ENCODE measurements around the gene ATP2B2.

ATP2B2 gene

DNA sequence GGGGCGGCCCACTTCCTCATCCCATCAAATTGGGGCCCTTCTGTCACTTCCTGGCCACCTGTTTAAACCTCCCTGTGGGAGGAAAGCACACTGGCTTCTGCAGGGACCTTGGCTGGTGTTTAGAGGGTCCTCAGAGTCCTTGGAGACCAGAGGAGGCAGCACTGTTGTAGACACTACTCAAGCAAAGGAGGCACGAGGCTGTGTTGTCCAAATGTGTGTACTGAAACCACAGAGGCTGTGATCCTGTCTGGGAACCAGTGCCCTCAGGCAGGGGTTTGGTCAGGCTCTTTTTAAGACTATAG, 172.1 kb downstream of the ATP2B2 start:
- H2BK15ac ChIP-seq (ENCODE audit: low read length) = no peak overlapping the region
- no peak overlapping the region for H3K4me2 ChIP-seq (ENCODE audit: insufficient read depth, low read length, poor library complexity, severe bottlenecking)
- no peak overlapping the region for H2BK5ac ChIP-seq (ENCODE audit: low read length)
- no peak overlapping the region for H3K4ac ChIP-seq (ENCODE audit: low read length)
- no peak overlapping the region for H3K27ac ChIP-seq (replicated peaks; ENCODE audit: low read length)
- no peak overlapping the region for H3K18ac ChIP-seq (ENCODE audit: low read length)
- no peak overlapping the region for H3K4me3 ChIP-seq (ENCODE audit: low read length in 2 of 2)
- H4K8ac ChIP-seq (ENCODE audit: low read depth, low read length) = no peak overlapping the region
- no peak overlapping the region for H2BK120ac ChIP-seq (ENCODE audit: low read depth, low read length)
- H3K27me3 ChIP-seq (ENCODE audit: control insufficient read depth in 3 of 3, insufficient read depth in 3 of 3, low read depth in 1 of 3, low read length in 3 of 3) = peaks cover 0 to 65% (median 0%) of the 10 kb centered on the region in 3 experiments
- H2AK5ac ChIP-seq (ENCODE audit: low read depth, low read length) = no peak overlapping the region
- no CpG with 5 or more reads among the region's 2 CpGs for WGBS, 2 donors (ENCODE audit: extremely low coverage in 2 of 2, insufficient read length in 2 of 2, insufficient replicate concordance in 1 of 2)
- no peak for DNase-seq (ENCODE audit: low spot score)
- no peaks in the 10 kb centered on the region for H3K79me1 ChIP-seq (ENCODE audit: low read depth, low read length)
- no peak overlapping the region for H4K91ac ChIP-seq (ENCODE audit: low read depth, low read length, poor library complexity)
- no peaks in the 10 kb centered on the region for H3K9me3 ChIP-seq (replicated peaks in 1 of 2; ENCODE audit: control insufficient read depth in 2 of 2, insufficient read depth in 1 of 2, low read depth in 1 of 2, low read length in 2 of 2)
- H2AFZ ChIP-seq (ENCODE audit: low read length) = no peak overlapping the region
- no peak overlapping the region for H2BK12ac ChIP-seq (ENCODE audit: low read length)
- no peaks in the 10 kb centered on the region for H3K36me3 ChIP-seq (replicated peaks in 1 of 2; ENCODE audit: control insufficient read depth in 2 of 2, insufficient read depth in 2 of 2, low read length in 2 of 2)
- peaks cover 2 to 4% of the 10 kb centered on the region in 2 donors for H3K4me1 ChIP-seq (ENCODE audit: control insufficient read depth in 2 of 2, insufficient read depth in 1 of 2, low read depth in 1 of 2, low read length in 2 of 2)
- no peak overlapping the region for H3K23ac ChIP-seq (ENCODE audit: low read depth, low read length, poor library complexity)
- H3K14ac ChIP-seq (ENCODE audit: low read length) = no peak overlapping the region
- H3K9ac ChIP-seq (ENCODE audit: low read depth, low read length, poor library complexity) = no peak overlapping the region

GRCh38 chr3:10332481-10333348, 172.7 kb downstream of the ATP2B2 start:
- peak overlapping the region; percentile 9 for H3K23ac ChIP-seq (ENCODE audit: low read depth, low read length, poor library complexity)
- H4K91ac ChIP-seq (ENCODE audit: low read depth, low read length, poor library complexity) = no peak overlapping the region
- no peak overlapping the region for H3K4ac ChIP-seq (ENCODE audit: low read length)
- peaks cover 0 to 4% of the 10 kb centered on the region in 2 donors for H3K4me1 ChIP-seq (ENCODE audit: control insufficient read depth in 2 of 2, insufficient read depth in 1 of 2, low read depth in 1 of 2, low read length in 2 of 2)
- H2BK12ac ChIP-seq (ENCODE audit: low read length) = no peak overlapping the region
- no peak overlapping the region for H3K4me2 ChIP-seq (ENCODE audit: insufficient read depth, low read length, poor library complexity, severe bottlenecking)
- no CpG with 5 or more reads among the region's 20 CpGs for WGBS, 2 donors (ENCODE audit: extremely low coverage in 2 of 2, insufficient read length in 2 of 2, insufficient replicate concordance in 1 of 2)
- H3K36me3 ChIP-seq (replicated peaks in 1 of 2; ENCODE audit: control insufficient read depth in 2 of 2, insufficient read depth in 2 of 2, low read length in 2 of 2) = no peaks in the 10 kb centered on the region
- no peak overlapping the region for H3K9ac ChIP-seq (ENCODE audit: low read depth, low read length, poor library complexity)
- H3K4me3 ChIP-seq (ENCODE audit: low read length in 2 of 2) = no peak overlapping the region
- H2AK5ac ChIP-seq (ENCODE audit: low read depth, low read length) = no peak overlapping the region
- no peak overlapping the region for H4K8ac ChIP-seq (ENCODE audit: low read depth, low read length)
- no peak overlapping the region for H2AFZ ChIP-seq (ENCODE audit: low read length)
- H3K14ac ChIP-seq (ENCODE audit: low read length) = no peak overlapping the region
- no peak overlapping the region for H3K18ac ChIP-seq (ENCODE audit: low read length)
- no peak for DNase-seq (ENCODE audit: low spot score)
- H2BK5ac ChIP-seq (ENCODE audit: low read length) = no peak overlapping the region
- H3K27ac ChIP-seq (replicated peaks; ENCODE audit: low read length) = no peak overlapping the region
- peaks cover 0 to 71% (median under 1%) of the 10 kb centered on the region in 3 experiments for H3K27me3 ChIP-seq (ENCODE audit: control insufficient read depth in 3 of 3, insufficient read depth in 3 of 3, low read depth in 1 of 3, low read length in 3 of 3)
- no peaks in the 10 kb centered on the region for H3K79me1 ChIP-seq (ENCODE audit: low read depth, low read length)
- H3K9me3 ChIP-seq (replicated peaks in 1 of 2; ENCODE audit: control insufficient read depth in 2 of 2, insufficient read depth in 1 of 2, low read depth in 1 of 2, low read length in 2 of 2) = no peaks in the 10 kb centered on the region
- H2BK15ac ChIP-seq (ENCODE audit: low read length) = no peak overlapping the region
- H2BK120ac ChIP-seq (ENCODE audit: low read depth, low read length) = no peak overlapping the region

DNA sequence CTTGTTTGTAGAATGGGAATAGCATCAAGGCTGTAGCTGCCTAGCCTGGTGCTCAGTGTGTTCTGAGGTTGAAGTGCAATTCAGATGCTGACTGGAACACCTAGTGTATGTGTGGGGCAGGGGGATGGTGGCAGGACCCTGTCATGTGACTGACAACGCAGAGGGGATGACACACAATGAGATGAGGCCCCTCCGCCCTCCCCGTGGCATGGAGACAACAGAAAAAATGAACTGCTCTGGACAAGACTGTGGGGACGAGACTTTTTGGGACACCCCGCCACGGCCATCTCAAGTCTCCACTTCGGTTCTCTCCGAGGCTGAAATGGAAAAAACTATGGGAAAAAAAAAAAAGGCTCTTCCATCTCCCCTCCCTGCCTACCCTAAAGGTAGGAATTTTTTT, 174.1 kb downstream of the ATP2B2 start:
- Histone ChIP-seq H3K4me2 (ENCODE audit: insufficient read depth, low read length, poor library complexity, severe bottlenecking) (no peak overlapping the region), H2BK12ac (ENCODE audit: low read length) (no peak overlapping the region), H2AK5ac (ENCODE audit: low read depth, low read length) (no peak overlapping the region), H3K23ac (ENCODE audit: low read depth, low read length, poor library complexity) (no peak overlapping the region), H2BK120ac (ENCODE audit: low read depth, low read length) (no peak overlapping the region), H3K4ac (ENCODE audit: low read length) (no peak overlapping the region), H3K27me3 (ENCODE audit: control insufficient read depth in 3 of 3, insufficient read depth in 3 of 3, low read depth in 1 of 3, low read length in 3 of 3) (peaks cover 0 to 84% (median 2%) of the 10 kb centered on the region in 3 experiments), H3K14ac (ENCODE audit: low read length) (no peak overlapping the region), H3K79me1 (ENCODE audit: low read depth, low read length) (no peaks in the 10 kb centered on the region), H3K4me3 (ENCODE audit: low read length in 2 of 2) (no peak overlapping the region), H3K36me3 (replicated peaks in 1 of 2; ENCODE audit: control insufficient read depth in 2 of 2, insufficient read depth in 2 of 2, low read length in 2 of 2) (no peaks in the 10 kb centered on the region), H3K4me1 (ENCODE audit: control insufficient read depth in 2 of 2, insufficient read depth in 1 of 2, low read depth in 1 of 2, low read length in 2 of 2) (peaks cover 0 to 4% of the 10 kb centered on the region in 2 donors), H3K9ac (ENCODE audit: low read depth, low read length, poor library complexity) (no peak overlapping the region), H4K8ac (ENCODE audit: low read depth, low read length) (no peak overlapping the region), H2BK5ac (ENCODE audit: low read length) (no peak overlapping the region), H3K27ac (replicated peaks; ENCODE audit: low read length) (no peak overlapping the region), H3K9me3 (replicated peaks in 1 of 2; ENCODE audit: control insufficient read depth in 2 of 2, insufficient read depth in 1 of 2, low read depth in 1 of 2, low read length in 2 of 2) (no peaks in the 10 kb centered on the region), H4K91ac (ENCODE audit: low read depth, low read length, poor library complexity) (no peak overlapping the region), H3K18ac (ENCODE audit: low read length) (no peak overlapping the region), H2BK15ac (ENCODE audit: low read length) (no peak overlapping the region), H2AFZ (ENCODE audit: low read length) (no peak overlapping the region)
- WGBS, 2 donors (ENCODE audit: extremely low coverage in 2 of 2, insufficient read length in 2 of 2, insufficient replicate concordance in 1 of 2) = no CpG with 5 or more reads among the region's 8 CpGs
- no peak for DNase-seq (ENCODE audit: low spot score)

GRCh38 chr3:10330319-10330718, 175.1 kb downstream of the ATP2B2 start:
- H2BK5ac ChIP-seq (ENCODE audit: low read length) = no peak overlapping the region
- H3K9me3 ChIP-seq (replicated peaks in 1 of 2; ENCODE audit: control insufficient read depth in 2 of 2, insufficient read depth in 1 of 2, low read depth in 1 of 2, low read length in 2 of 2) = no peaks in the 10 kb centered on the region
- H3K4me3 ChIP-seq (ENCODE audit: low read length in 2 of 2) = no peak overlapping the region
- no peaks in the 10 kb centered on the region for H3K79me1 ChIP-seq (ENCODE audit: low read depth, low read length)
- H3K23ac ChIP-seq (ENCODE audit: low read depth, low read length, poor library complexity) = no peak overlapping the region
- no peak overlapping the region for H2AFZ ChIP-seq (ENCODE audit: low read length)
- H3K4ac ChIP-seq (ENCODE audit: low read length) = no peak overlapping the region
- no peaks in the 10 kb centered on the region for H3K4me1 ChIP-seq (ENCODE audit: control insufficient read depth in 2 of 2, insufficient read depth in 1 of 2, low read depth in 1 of 2, low read length in 2 of 2)
- peaks cover 0 to 94% (median 2%) of the 10 kb centered on the region in 3 experiments for H3K27me3 ChIP-seq (ENCODE audit: control insufficient read depth in 3 of 3, insufficient read depth in 3 of 3, low read depth in 1 of 3, low read length in 3 of 3)
- no peak overlapping the region for H3K9ac ChIP-seq (ENCODE audit: low read depth, low read length, poor library complexity)
- no peak overlapping the region for H3K14ac ChIP-seq (ENCODE audit: low read length)
- no peak overlapping the region for H3K4me2 ChIP-seq (ENCODE audit: insufficient read depth, low read length, poor library complexity, severe bottlenecking)
- H3K27ac ChIP-seq (replicated peaks; ENCODE audit: low read length) = no peak overlapping the region
- H3K36me3 ChIP-seq (replicated peaks in 1 of 2; ENCODE audit: control insufficient read depth in 2 of 2, insufficient read depth in 2 of 2, low read length in 2 of 2) = no peaks in the 10 kb centered on the region
- no peak overlapping the region for H4K91ac ChIP-seq (ENCODE audit: low read depth, low read length, poor library complexity)
- no peak overlapping the region for H3K18ac ChIP-seq (ENCODE audit: low read length)
- H2BK15ac ChIP-seq (ENCODE audit: low read length) = no peak overlapping the region
- H2BK120ac ChIP-seq (ENCODE audit: low read depth, low read length) = no peak overlapping the region
- WGBS, 2 donors (ENCODE audit: extremely low coverage in 2 of 2, insufficient read length in 2 of 2, insufficient replicate concordance in 1 of 2) = no CpG with 5 or more reads among the region's 12 CpGs
- no peak overlapping the region for H2BK12ac ChIP-seq (ENCODE audit: low read length)
- DNase-seq (ENCODE audit: low spot score) = no peak
- no peak overlapping the region for H4K8ac ChIP-seq (ENCODE audit: low read depth, low read length)
- no peak overlapping the region for H2AK5ac ChIP-seq (ENCODE audit: low read depth, low read length)
